ENCODE data around the gene KDM6A. TPM values are rescaled to one million over a fixed set of nuclear protein-coding genes. Genes with fewer than 3 reads are reported as not detected.
A peak's percentile ranks its signal among the peaks of the same experiment; 100 is the strongest.
"Not testable (repeated sequence)": the region's sequence is repeated elsewhere in the genome, so short reads cannot be mapped to it uniquely, and the experiment has no call there.

The KDM6A gene
- total and polyA plus RNA-seq, 2 experiments from 2014 or later, result 52.6 to 80.7 TPM

GRCh38 chrX:45035071-45035470, 162.1 kb downstream of the KDM6A start:
- H3K27ac ChIP-seq, result peak overlapping the region; percentile 35

GRCh38 chrX:45036161-45036560, 163.2 kb downstream of the KDM6A start:
- no peak overlapping the region for H3K27ac ChIP-seq
- H3K4me3 ChIP-seq, result no peak overlapping the region
- no peaks in the 10 kb centered on the region for H3K27me3 ChIP-seq
- no peak for DNase-seq (ENCODE audit: low read depth in 1 of 2, low spot score in 1 of 2)
- H3K36me3 ChIP-seq, result peaks cover 9% of the 10 kb centered on the region
- peaks cover 5% of the 10 kb centered on the region for H3K4me1 ChIP-seq (ENCODE audit: low read depth)
- no peak for TF ChIP-seq CTCF (IDR thresholded peaks at IDR 0.05; ENCODE audit: low read depth, low read length)
- no peaks in the 10 kb centered on the region for H3K9me3 ChIP-seq (ENCODE audit: low read depth)

More at GRCh38 chrX:45035071-45035470, 162.1 kb downstream of the KDM6A start:
- H3K27me3 ChIP-seq, result no peaks in the 10 kb centered on the region
- peaks cover 9% of the 10 kb centered on the region for H3K36me3 ChIP-seq
- no peak for DNase-seq (ENCODE audit: low read depth in 1 of 2, low spot score in 1 of 2)
- no peaks in the 10 kb centered on the region for H3K9me3 ChIP-seq (ENCODE audit: low read depth)
- no peak for TF ChIP-seq CTCF (IDR thresholded peaks at IDR 0.05; ENCODE audit: low read depth, low read length)
- peaks cover 5% of the 10 kb centered on the region for H3K4me1 ChIP-seq (ENCODE audit: low read depth)
- no peak overlapping the region for H3K4me3 ChIP-seq

- not testable (repeated sequence) for H3K27ac ChIP-seq; H3K27me3 ChIP-seq; H3K9me3 ChIP-seq (ENCODE audit: low read depth); DNase-seq (ENCODE audit: low read depth in 1 of 2, low spot score in 1 of 2); H3K4me3 ChIP-seq; H3K36me3 ChIP-seq; H3K4me1 ChIP-seq (ENCODE audit: low read depth)
These were observed 167.1 kb downstream of the KDM6A start for GRCh38 chrX:45040137-45040536.

- Histone ChIP-seq H3K4me3 (no peak overlapping the region), H3K27ac (no peak overlapping the region), H3K9me3 (ENCODE audit: low read depth) (no peaks in the 10 kb centered on the region), H3K4me1 (ENCODE audit: low read depth) (no peaks in the 10 kb centered on the region), H3K27me3 (no peaks in the 10 kb centered on the region), H3K36me3 (no peaks in the 10 kb centered on the region)
- DNase-seq (ENCODE audit: low read depth in 1 of 2, low spot score in 1 of 2), result no peak
- no peak for TF ChIP-seq CTCF (IDR thresholded peaks at IDR 0.05; ENCODE audit: low read depth, low read length)
These were observed 173.4 kb downstream of the KDM6A start for GRCh38 chrX:45046417-45046816.

- Histone ChIP-seq H3K4me1 (ENCODE audit: low read depth) (no peaks in the 10 kb centered on the region), H3K27ac (no peak overlapping the region), H3K27me3 (no peaks in the 10 kb centered on the region), H3K4me3 (no peak overlapping the region), H3K36me3 (peaks cover 11% of the 10 kb centered on the region), H3K9me3 (ENCODE audit: low read depth) (no peaks in the 10 kb centered on the region)
- no peak for TF ChIP-seq CTCF (IDR thresholded peaks at IDR 0.05; ENCODE audit: low read depth, low read length)
- DNase-seq (ENCODE audit: low read depth in 1 of 2, low spot score in 1 of 2), result no peak
These were observed 177.6 kb downstream of the KDM6A start for GRCh38 chrX:45050558-45050957.

GRCh38 chrX:45056428-45057145, 183.6 kb downstream of the KDM6A start:
- H3K4me3 ChIP-seq, result no peak overlapping the region
- H3K4me1 ChIP-seq (ENCODE audit: low read depth), result no peaks in the 10 kb centered on the region
- TF ChIP-seq CTCF (IDR thresholded peaks at IDR 0.05; ENCODE audit: low read depth, low read length), result no peak
- H3K36me3 ChIP-seq, result peaks cover 30% of the 10 kb centered on the region
- H3K27ac ChIP-seq, result peak overlapping the region; percentile 48
- H3K27me3 ChIP-seq, result no peaks in the 10 kb centered on the region
- H3K9me3 ChIP-seq (ENCODE audit: low read depth), result no peaks in the 10 kb centered on the region
- no peak for DNase-seq (ENCODE audit: low read depth in 1 of 2, low spot score in 1 of 2)

- DNase-seq (ENCODE audit: low read depth in 1 of 2, low spot score in 1 of 2); H3K4me1 ChIP-seq (ENCODE audit: low read depth); H3K9me3 ChIP-seq (ENCODE audit: low read depth); H3K4me3 ChIP-seq; H3K27me3 ChIP-seq: not testable (repeated sequence)
- peak overlapping the region; percentile 20 for H3K27ac ChIP-seq
- peaks cover 32% of the 10 kb centered on the region for H3K36me3 ChIP-seq
These were observed 186.9 kb downstream of the KDM6A start for GRCh38 chrX:45059906-45060305.

Data from cardiac muscle cell (in vitro differentiated cells and primary cell).